IPS DF 4.7 (cell line): Measurements from ENCODE around the gene TNK1.

Experiments
- DNase-seq: peaks from one replicate; pipeline ENCODE4 v3.0.0-alpha.2; 2013; ENCODE audit warnings: low spot score; ENCODE audit errors: extremely low read depth

TNK1 gene

GRCh38 chr17:7408863-7409262 lies 28.0 kb downstream of the TNK1 start:
- no peak for DNase-seq

DNA sequence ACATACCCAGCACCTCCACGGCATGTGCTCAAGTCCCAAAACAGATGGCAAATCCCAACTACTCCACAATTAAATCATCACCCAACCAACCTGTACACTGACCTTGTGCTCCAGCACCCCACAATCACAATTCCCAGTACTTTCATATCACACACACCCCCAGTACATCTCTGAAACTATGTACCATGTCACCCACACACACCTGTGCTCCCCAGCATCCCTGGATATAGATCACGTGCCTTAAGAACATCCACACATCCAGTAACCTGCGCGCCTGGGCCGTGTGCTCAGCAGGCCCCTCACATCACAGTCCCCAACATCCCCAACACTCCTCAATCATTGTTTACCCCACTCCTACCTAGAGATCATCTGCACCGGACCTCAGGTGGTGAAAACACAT lies 28.8 kb downstream of the TNK1 start:
- DNase-seq, result no peak

GRCh38 chr17:7410634-7411426 lies 29.9 kb downstream of the TNK1 start:
- DNase-seq, result no peak

DNA sequence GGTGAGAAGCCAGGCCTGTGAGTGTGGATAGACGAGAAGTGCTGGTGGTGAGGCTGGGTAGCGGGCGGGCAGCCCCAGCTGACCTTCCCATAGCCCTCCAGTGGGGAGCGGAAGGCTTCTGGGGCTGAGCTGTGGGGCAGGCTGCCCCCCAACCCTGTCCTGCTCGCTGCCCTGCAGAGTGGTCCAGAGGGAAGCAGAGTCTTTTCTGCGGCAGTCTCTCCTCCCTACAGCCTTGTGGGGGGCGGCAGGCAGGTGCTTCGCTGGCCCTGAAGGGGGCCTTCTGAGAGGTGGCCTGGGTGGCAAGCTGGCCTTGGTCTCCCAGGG lies 30.5 kb downstream of the TNK1 start:
- DNase-seq, result no peak

GRCh38 chr17:7413346-7413985 lies 32.6 kb downstream of the TNK1 start:
- no peak for DNase-seq

GRCh38 chr17:7414837-7415236 lies 33.9 kb downstream of the TNK1 start:
- DNase-seq, result no peak

DNA sequence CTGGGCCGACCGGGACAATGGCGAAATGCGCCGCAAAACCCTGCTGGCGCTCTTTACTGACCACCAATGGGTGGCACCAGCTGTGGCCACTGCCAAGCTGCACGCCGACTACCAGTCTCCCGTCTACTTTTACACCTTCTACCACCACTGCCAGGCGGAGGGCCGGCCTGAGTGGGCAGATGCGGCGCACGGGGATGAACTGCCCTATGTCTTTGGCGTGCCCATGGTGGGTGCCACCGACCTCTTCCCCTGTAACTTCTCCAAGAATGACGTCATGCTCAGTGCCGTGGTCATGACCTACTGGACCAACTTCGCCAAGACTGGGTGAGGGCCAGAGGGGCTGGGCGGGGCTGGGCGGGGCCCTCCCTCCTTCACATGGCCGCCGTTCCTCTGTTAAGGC lies 34.9 kb downstream of the TNK1 start:
- DNase-seq, result no peak

DNA sequence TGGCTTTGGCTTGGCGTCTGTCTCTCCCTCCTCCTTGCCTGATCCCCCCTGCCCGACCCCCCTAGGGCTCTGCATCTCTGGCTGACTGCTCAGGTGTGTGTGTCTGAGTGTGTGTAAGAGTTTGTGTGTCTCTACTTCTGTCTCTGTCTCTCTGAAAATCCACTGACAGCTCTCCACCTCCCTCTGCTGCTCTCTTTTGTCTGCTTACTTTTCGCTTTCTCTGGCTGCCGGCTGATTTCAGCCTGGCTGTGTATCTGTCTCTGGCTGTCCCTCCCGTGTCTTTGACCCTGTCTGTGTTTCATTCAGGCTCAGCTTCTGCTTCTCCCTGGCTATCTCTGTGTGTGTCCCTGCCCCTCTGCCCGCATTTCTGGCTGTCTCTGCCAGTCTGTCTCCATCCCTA lies 35.4 kb downstream of the TNK1 start:
- no peak for DNase-seq

GRCh38 chr17:7417056-7417655 lies 36.3 kb downstream of the TNK1 start:
- DNase-seq, result no peak

DNA sequence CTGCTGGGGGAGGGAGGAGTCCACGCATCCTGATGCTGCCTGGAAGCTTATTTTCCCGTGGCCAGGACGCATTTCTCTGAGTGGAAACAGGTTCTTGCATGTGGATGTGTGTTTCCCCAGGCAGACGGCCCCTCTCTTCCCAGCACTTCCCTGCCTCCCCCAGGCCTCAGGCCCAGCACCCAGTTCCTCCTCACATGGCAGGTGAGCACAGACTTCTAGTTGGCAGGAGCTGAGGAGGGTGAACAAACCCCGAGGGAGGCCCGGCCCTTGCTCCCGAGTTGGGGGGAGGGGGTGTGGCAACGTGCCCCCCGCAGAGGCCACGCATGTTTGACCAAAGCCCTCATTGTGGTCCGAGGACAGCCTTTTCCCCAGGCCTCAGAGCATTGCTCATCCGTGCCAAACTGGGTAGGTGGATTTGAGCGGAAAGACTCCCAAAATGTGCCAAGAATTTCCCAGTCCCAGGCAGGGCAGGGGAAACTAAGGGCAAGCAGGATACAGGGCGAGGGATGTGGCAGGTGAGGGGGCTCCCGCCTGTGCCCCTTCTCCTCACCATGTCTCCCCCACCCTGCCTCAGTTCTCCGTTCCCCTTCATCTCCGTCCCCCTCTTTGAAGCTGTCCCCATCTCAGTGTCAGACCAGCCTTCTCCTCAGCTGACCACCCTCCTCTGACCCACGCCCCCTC lies 37.7 kb downstream of the TNK1 start:
- DNase-seq, result no peak

DNA sequence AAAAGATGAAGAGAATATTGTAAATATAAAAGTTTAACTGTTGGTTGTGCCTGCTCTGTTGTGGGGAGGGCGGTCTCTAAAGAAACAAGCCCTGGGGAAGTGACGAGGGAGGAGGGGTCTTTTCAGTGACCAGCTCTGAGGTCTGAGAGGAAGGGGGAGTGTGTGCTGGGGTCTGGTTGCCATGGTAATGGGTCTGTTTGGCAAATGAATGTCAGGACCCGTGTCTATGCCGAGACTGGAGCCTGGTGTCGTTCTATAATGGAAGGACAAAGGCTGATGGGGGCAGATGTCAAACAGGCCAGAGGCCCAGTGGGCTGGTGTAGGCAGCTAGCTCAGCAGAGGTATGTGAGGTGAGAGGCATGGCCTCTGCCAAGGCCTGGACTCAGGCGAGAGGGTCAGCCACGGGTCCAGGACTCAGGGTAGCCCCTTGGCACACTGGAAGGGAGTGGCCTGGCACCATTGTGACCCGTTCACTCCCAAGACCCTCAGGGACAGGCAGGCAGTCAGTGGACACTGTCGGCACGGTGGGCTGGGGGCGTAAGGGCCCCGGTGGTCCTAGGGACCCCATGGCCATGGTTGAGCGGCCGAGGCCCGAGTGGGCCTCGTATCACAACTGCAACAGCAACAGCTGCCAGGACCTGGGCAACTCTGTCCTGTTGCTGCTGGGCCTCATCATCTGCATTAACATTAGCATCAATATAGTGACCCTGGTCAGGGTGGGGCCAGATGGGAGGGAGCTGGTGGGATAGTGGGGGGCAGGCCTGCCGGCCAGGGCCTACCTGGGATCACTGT lies 39.1 kb downstream of the TNK1 start, which contains the start of gene SPEM1:
TSS of gene SPEM1 (plus strand) at position 506 of the 792 bp plus-strand sequence. CDS start at position 567, 61 bp downstream.
- DNase-seq, result no peak

GRCh38 chr17:7421186-7421585 lies 40.3 kb downstream of the TNK1 start:
- no peak for DNase-seq

GRCh38 chr17:7423679-7424078 lies 42.8 kb downstream of the TNK1 start:
- DNase-seq, result no peak

- DNase-seq, result no peak
These were observed 44.4 kb downstream of the TNK1 start, which contains the start of gene SPEM2 for GRCh38 chr17:7425316-7425715. Gene SPEM2 (plus strand): TSS chr17:7425616. CDS start chr17:7425689, 73 bp downstream.

GRCh38 chr17:7425756-7426155 lies 44.9 kb downstream of the TNK1 start:
- DNase-seq, result no peak

DNA sequence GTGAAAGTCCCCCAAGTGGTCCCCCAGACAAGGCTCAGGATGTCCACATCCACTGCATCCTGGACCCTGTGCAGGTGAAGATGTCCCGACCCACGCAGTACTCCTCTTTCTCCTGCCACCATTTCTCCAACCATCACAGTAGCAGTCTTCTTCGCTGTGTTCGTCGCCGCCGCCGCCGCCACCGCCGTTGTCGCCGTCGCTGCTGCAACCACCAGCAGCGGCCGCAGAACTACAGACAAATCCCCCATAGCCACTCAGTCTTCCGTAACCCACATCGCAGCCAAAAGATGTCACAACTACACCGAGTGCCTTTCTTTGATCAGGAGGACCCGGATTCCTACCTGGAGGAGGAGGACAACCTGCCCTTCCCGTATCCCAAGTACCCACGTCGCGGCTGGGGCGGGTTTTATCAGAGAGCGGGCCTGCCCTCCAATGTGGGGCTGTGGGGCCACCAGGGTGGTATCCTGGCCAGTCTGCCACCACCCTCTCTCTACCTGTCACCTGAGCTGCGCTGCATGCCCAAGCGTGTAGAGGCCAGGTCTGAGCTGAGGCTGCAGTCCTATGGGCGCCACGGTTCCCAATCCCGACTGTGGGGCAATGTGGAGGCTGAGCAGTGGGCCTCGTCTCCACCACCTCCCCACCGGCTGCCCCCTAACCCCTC lies 45.4 kb downstream of the TNK1 start:
- no peak for DNase-seq

DNA sequence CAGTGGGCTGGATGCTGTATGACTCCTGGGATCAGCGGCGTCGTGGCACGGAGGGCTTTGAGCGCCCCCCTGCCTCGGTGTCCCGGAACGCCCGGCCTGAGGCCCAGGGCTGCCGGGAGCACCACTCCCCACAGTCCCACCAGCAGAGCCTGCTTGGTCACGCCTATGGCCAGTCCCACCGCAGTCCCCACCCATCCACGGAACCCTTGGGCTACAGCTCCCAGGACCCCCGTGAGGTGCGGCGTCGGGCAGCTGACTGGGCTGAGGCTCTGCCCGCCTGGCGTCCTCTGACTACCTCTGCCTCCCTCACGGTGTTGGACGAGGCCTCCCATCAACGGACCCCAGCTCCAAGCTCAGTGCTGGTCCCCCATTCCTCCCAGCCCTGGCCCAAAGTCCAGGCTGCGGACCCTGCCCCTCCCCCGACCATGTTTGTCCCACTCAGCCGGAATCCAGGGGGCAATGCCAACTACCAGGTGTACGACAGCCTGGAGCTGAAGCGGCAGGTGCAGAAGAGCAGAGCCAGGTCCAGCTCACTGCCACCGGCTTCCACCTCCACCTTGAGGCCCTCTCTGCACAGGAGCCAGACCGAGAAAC lies 46.1 kb downstream of the TNK1 start:
- DNase-seq, result no peak

DNA sequence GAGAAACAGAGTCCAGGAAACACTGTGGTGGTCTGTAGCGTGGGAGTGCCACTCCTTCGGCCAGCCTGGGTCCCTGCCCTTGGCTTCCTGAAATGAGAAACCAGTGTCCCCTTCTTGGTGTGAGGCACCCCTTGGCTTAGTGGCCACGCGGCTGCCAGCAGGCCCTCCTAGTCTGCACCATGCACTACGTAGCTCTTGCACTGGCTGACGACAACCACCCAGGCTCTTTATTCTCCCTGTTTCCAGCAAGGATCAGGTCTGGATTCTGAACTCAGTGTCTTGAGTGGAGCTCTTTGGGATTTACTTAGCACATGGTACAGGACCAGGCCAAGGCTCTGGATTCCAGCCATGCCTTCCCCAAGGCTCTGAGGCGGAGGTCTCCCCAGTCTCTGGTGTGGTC lies 46.7 kb downstream of the TNK1 start:
- DNase-seq, result no peak

DNA sequence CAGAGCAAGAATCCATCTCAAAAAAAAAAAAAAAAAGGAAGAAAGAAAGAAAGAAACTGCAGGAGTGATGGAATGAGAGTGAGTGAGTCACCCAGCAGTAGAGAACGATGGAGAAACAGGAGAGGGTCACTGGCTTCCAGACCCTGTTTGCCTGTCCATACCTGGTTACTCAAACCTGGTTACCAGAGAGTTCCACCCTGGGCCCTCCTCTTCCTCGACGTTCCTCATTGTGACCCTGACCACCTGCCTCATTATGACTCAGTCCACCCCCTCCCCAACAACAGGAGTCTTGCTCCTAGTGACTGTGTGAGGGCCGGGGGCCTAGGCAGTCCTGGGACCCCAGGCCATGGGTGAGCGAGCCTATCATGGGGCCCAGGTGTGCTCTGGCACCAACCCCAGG lies 47.7 kb downstream of the TNK1 start, which contains the start of gene SPEM3:
TSS of gene SPEM3 (plus strand) at position 301 of the 400 bp plus-strand sequence. CDS start at position 347, 46 bp downstream.
- DNase-seq, result no peak

- no peak for DNase-seq
These were observed 48.8 kb downstream of the TNK1 start for GRCh38 chr17:7429722-7430121.
